NB4 (cell line): ENCODE measurements around the gene ZIC4.

Experiments used
- CTCF ChIP-seq: IDR thresholded peaks from one replicate; pipeline ENCODE4 v1.5.1; 2012; ENCODE audit warnings: low read depth, low read length
- POLR2A ChIP-seq: IDR thresholded peaks from 2 replicates; pipeline ENCODE4 v1.6.1; 2011; ENCODE audit warnings: mild to moderate bottlenecking; ENCODE audit not compliant: insufficient read length; ENCODE audit errors: extremely low read depth

GRCh38 chr3:147351301-147351700 lies 55.0 kb downstream of the ZIC4 start:
- TF ChIP-seq CTCF (no peak), POLR2A (no peak)
